DND-41 (cell line): ENCODE results near the gene LPAR4.

Source experiments
- ATAC-seq: fragments of 200-7000 bp; cut with Tn5 transposase; 3 replicates; pipeline ENCODE4 v1.9.1; 2021; ENCODE audit warnings: low read depth; ENCODE audit not compliant: insufficient read depth
- DNase-seq: peaks from one replicate; pipeline ENCODE4 v3.0.0-alpha.2; 2020
- H2AFZ ChIP-seq: 2 replicates; pipeline ENCODE4 v1.6.0; 2012; ENCODE audit warnings: low read depth, low read length
- H3K27ac ChIP-seq: 2 replicates; pipeline ENCODE4 v1.5.1; 2012; ENCODE audit warnings: low read length, inconsistent platforms
- H3K27me3 ChIP-seq: fragments of 200-600 bp; sonication (generic); 2 replicates; pipeline ENCODE4 v1.6.0; 2012; ENCODE audit warnings: low read length, mild to moderate bottlenecking, inconsistent platforms; ENCODE audit not compliant: insufficient read depth, poor library complexity
- H3K36me3 ChIP-seq: 2 replicates; pipeline ENCODE4 v1.5.1; 2012; ENCODE audit warnings: low read length, inconsistent platforms; ENCODE audit not compliant: insufficient read depth
- H3K4me1 ChIP-seq: 2 replicates; pipeline ENCODE4 v1.5.1; 2012; ENCODE audit warnings: mild to moderate bottlenecking, low read length; ENCODE audit not compliant: insufficient read depth
- H3K4me2 ChIP-seq: 2 replicates; pipeline ENCODE4 v1.6.0; 2012; ENCODE audit warnings: mild to moderate bottlenecking, moderate library complexity, low read length, inconsistent platforms; ENCODE audit not compliant: insufficient read depth
- H3K4me3 ChIP-seq, 2 experiments: fragments of 200-600 bp in 1 of 2; shearing (Covaris generic) in 1 of 2; 2 replicates each; pipeline ENCODE4 v1.5.1; 2012 to 2016; ENCODE audit warnings: inconsistent platforms in 2 of 2, low read length in 2 of 2, mild to moderate bottlenecking in 2 of 2, low read depth in 1 of 2, moderate library complexity in 1 of 2
- H3K79me2 ChIP-seq: 2 replicates; pipeline ENCODE4 v1.6.0; 2012; ENCODE audit warnings: low read length, inconsistent platforms; ENCODE audit not compliant: insufficient read depth
- H3K9ac ChIP-seq: 2 replicates; pipeline ENCODE4 v1.6.0; 2012; ENCODE audit warnings: low read depth, mild to moderate bottlenecking, inconsistent platforms, low read length, moderate library complexity
- H3K9me3 ChIP-seq: 2 replicates; pipeline ENCODE4 v1.5.1; 2012; ENCODE audit warnings: low read length, moderate library complexity, mild to moderate bottlenecking, inconsistent platforms; ENCODE audit not compliant: insufficient read depth, severe bottlenecking
- H4K20me1 ChIP-seq: 2 replicates; pipeline ENCODE4 v1.6.0; 2012; ENCODE audit warnings: low read length; ENCODE audit not compliant: insufficient read depth
- EZH2 ChIP-seq: IDR thresholded peaks from 3 replicates; pipeline ENCODE4 v1.6.1; 2012; ENCODE audit warnings: borderline replicate concordance, low read depth, mild to moderate bottlenecking, moderate library complexity, low read length, inconsistent platforms; ENCODE audit not compliant: severe bottlenecking
- TF ChIP-seq, protein P1 (sequence below): IDR thresholded peaks from 2 replicates; pipeline ENCODE4 v1.5.1; 2012; ENCODE audit warnings: borderline replicate concordance, low read length, moderate library complexity, mild to moderate bottlenecking; ENCODE audit not compliant: poor library complexity, severe bottlenecking; ENCODE audit errors: extremely low read depth

The LPAR4 gene

DNA sequence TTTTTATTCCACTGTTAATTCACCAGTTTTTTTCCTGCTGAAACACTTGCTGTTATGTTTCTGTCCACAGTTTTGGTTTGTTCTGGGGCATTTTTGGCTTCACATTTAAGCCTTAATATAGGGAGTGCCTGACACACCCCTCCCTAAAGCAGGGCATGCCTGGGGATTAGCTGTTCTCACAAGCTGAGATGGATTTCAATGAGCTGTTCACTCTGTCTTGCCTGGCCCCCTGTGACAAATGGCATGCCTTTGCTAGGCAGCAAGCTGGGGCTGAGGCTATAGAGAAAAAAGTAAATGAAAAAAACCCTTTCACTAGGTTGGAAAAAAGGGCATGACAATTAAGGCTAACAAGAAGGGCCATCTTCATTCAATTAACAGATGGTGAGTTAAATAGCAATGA lies 22.4 kb downstream of the LPAR4 start:
- H3K9ac ChIP-seq = no peak overlapping the region
- H3K9me3 ChIP-seq = no peaks in the 10 kb centered on the region
- no peak overlapping the region for H3K4me3 ChIP-seq
- no peaks in the 10 kb centered on the region for H4K20me1 ChIP-seq
- H3K36me3 ChIP-seq = no peaks in the 10 kb centered on the region
- H3K79me2 ChIP-seq = no peaks in the 10 kb centered on the region
- TF ChIP-seq, protein P1, sequence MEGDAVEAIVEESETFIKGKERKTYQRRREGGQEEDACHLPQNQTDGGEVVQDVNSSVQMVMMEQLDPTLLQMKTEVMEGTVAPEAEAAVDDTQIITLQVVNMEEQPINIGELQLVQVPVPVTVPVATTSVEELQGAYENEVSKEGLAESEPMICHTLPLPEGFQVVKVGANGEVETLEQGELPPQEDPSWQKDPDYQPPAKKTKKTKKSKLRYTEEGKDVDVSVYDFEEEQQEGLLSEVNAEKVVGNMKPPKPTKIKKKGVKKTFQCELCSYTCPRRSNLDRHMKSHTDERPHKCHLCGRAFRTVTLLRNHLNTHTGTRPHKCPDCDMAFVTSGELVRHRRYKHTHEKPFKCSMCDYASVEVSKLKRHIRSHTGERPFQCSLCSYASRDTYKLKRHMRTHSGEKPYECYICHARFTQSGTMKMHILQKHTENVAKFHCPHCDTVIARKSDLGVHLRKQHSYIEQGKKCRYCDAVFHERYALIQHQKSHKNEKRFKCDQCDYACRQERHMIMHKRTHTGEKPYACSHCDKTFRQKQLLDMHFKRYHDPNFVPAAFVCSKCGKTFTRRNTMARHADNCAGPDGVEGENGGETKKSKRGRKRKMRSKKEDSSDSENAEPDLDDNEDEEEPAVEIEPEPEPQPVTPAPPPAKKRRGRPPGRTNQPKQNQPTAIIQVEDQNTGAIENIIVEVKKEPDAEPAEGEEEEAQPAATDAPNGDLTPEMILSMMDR = no peak
- TF ChIP-seq EZH2 = no peak
- no peaks in the 10 kb centered on the region; the same call in 1 of the 2 replicates for H3K4me1 ChIP-seq
- DNase-seq (no peak), ATAC-seq (no peak)
- H3K27ac ChIP-seq = no peak overlapping the region
- no peaks in the 10 kb centered on the region for H3K27me3 ChIP-seq
- no peak overlapping the region for H3K4me2 ChIP-seq
- H2AFZ ChIP-seq = no peak overlapping the region

DNA sequence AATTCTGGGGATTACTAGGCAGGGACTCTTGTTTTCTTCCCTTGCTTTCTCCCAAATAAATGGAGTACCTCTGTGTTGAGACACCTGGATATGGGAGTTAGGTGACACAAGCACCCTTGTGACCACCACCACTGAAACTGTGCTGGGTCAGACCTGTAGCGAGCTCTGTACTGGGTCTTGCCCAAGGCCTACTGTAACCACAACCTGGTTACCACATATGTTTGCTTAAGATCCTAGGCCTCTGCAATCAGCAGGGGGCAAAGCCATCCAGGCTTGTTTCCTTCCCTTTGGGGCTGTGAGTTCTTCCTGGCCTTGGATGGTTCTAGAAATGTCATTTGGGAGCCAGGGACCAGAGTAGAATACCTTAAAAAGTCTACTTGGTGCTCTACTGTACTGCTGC lies 49.4 kb downstream of the LPAR4 start:
- H3K9me3 ChIP-seq = peaks cover 3% of the 10 kb centered on the region

DNA sequence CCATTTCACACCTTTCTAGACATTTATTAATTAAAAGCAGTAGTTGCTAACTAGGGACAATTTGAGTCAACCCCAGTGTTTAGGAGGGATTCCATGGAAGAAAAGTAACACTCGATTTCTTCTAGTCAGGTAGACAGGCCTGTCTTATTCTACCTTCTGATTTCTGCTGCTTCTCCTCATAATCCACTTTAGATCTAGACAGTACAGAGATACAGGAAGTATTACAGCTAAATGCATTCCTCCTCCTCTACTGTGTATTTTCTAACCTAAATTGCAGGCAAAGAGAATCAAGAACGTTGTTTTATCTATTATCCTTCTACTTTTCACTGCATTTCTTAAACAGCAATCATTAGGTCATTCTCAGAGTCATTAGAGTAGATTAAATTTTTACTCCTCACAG lies 52.6 kb downstream of the LPAR4 start:
- TF ChIP-seq EZH2 = no peak
- TF ChIP-seq, protein P1 = no peak
- Histone ChIP-seq H3K27ac (peak overlapping the region; percentile 54), H3K9ac (peak overlapping the region; percentile 24), H3K4me1 (peaks cover 13% of the 10 kb centered on the region), H3K27me3 (no peaks in the 10 kb centered on the region), H4K20me1 (no peaks in the 10 kb centered on the region), H3K79me2 (no peaks in the 10 kb centered on the region), H3K36me3 (no peaks in the 10 kb centered on the region), H3K4me3 (no peak overlapping the region), H3K9me3 (peaks cover 3% of the 10 kb centered on the region), H2AFZ (peak overlapping the region; percentile 56), H3K4me2 (peak overlapping the region; percentile 36; the same call in 1 of the 2 replicates)
- no peak for DNase-seq
- ATAC-seq = peak; percentile 59

More for the DNA sequence above, 49.4 kb downstream of the LPAR4 start:
- peak; percentile 58; the same call in 2 of the 3 replicates for ATAC-seq
- Histone ChIP-seq H3K4me2 (no peak overlapping the region), H3K4me3 (no peak overlapping the region), H3K27ac (no peak overlapping the region; the same call in none of the 2 replicates), H3K27me3 (no peaks in the 10 kb centered on the region), H4K20me1 (no peaks in the 10 kb centered on the region), H2AFZ (no peak overlapping the region), H3K79me2 (no peaks in the 10 kb centered on the region), H3K9ac (no peak overlapping the region), H3K4me1 (peaks cover 13% of the 10 kb centered on the region), H3K36me3 (no peaks in the 10 kb centered on the region)
- DNase-seq = no peak
- TF ChIP-seq EZH2 = no peak
- TF ChIP-seq, protein P1 = no peak

DNA sequence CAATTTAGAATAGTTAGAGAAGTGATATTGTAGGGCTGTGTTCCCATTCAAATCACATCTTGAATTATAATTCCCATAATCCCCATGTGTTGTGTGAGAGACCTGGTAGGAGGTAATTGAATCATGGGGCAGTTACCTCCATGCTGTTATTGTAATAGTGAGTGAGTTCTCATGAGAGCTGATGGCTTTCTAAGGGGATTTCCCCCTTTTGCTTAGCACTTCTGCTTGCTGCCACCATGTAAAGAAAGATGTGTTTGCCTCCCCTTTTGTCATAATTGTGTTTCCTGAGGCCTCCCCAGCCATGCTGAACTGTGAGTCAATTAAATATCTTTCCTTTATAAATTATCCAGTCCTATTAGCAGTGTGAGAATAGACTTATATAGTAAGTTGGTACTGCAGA lies 53.2 kb downstream of the LPAR4 start:
- TF ChIP-seq, protein P1 = no peak
- no peak for TF ChIP-seq EZH2
- H3K4me3 ChIP-seq = no peak overlapping the region
- H4K20me1 ChIP-seq = no peaks in the 10 kb centered on the region
- no peaks in the 10 kb centered on the region for H3K79me2 ChIP-seq
- peaks cover 13% of the 10 kb centered on the region for H3K4me1 ChIP-seq
- no peaks in the 10 kb centered on the region for H3K27me3 ChIP-seq
- DNase-seq = no peak
- H3K9me3 ChIP-seq = peaks cover 3% of the 10 kb centered on the region
- H3K4me2 ChIP-seq = no peak overlapping the region
- H2AFZ ChIP-seq = no peak overlapping the region
- H3K9ac ChIP-seq = no peak overlapping the region
- ATAC-seq = no peak
- H3K36me3 ChIP-seq = no peaks in the 10 kb centered on the region
- no peak overlapping the region for H3K27ac ChIP-seq
